HCT116 (cell line): Measurements from ENCODE around the gene GLOD5. TPM values are rescaled to one million over a fixed set of nuclear protein-coding genes. Genes with fewer than 3 reads are reported as not detected.

ENCODE experiments used
- ATAC-seq: fragments of 200-7000 bp; cut with Tn5 transposase; 2 replicates; pipeline ENCODE4 v1.9.1; 2020; ENCODE audit warnings: mild to moderate bottlenecking, moderate library complexity
- BruUV-seq: library from RNA; stranded (reverse); fragments of 400-500 nt; replicated peaks from 2 replicates; lab custom pipeline; 2021; lab: Mats Ljungman, UMichigan
- CTCF ChIA-PET: fragments of 300-600 bp; sonication (Branson Sonifier 250); formaldehyde crosslinking; loops from one replicate; lab custom pipeline; 2021; ENCODE audit warnings: antibody characterized with exemption; lab: Charles Lee
- POLR2A ChIA-PET: fragments of 300-600, 350-600 bp; sonication (Branson Sonifier 250); formaldehyde crosslinking; loops from one replicate; lab custom pipeline; 2021; ENCODE audit warnings: antibody characterized with exemption; lab: Charles Lee
- RAD21 ChIA-PET, 2 experiments: fragments of 300-600 bp; sonication (Branson Sonifier 250); formaldehyde crosslinking; loops; one replicate each; lab custom pipeline; 2023; ENCODE audit warnings: low total read pairs in 2 of 2; ENCODE audit not compliant: uncharacterized antibody in 2 of 2, unreplicated experiment in 2 of 2, low non-redundant PET in 1 of 2; lab: Charles Lee
- DNase-seq: peaks from one replicate; pipeline ENCODE4 v3.0.0-alpha.2; 2010; ENCODE audit warnings: low read depth, low spot score
- H2AFZ ChIP-seq: fragments of 200-600 bp; shearing (Covaris generic), sonication (generic); 2 replicates; pipeline ENCODE4 v1.6.1; 2017; ENCODE audit warnings: low read depth, mixed run types, mixed read lengths, antibody characterized with exemption, low read length; ENCODE audit not compliant: poor library complexity, severe bottlenecking
- H3K27ac ChIP-seq: 2 replicates; pipeline ENCODE4 v1.5.1; 2012; ENCODE audit warnings: low read depth, low read length
- H3K27me3 ChIP-seq: fragments of 200-600 bp; sonication (generic); 2 replicates; pipeline ENCODE4 v1.6.1; 2016; ENCODE audit warnings: mixed run types, low read length, mixed read lengths; ENCODE audit not compliant: insufficient read depth
- H3K36me3 ChIP-seq, 2 experiments: fragments of 200-500 bp in 1 of 2; fragments of 200-600 bp in 1 of 2; sonication (Bioruptor generic) in 1 of 2; sonication (generic) in 1 of 2; 2 replicates each; pipeline versions ENCODE4 v1.5.1 to v1.6.1; 2014 to 2016; ENCODE audit warnings: low read length in 2 of 2, inconsistent platforms in 1 of 2, mixed read lengths in 1 of 2, mixed run types in 1 of 2; ENCODE audit not compliant: insufficient read depth in 2 of 2, control insufficient read depth in 1 of 2
- H3K4me1 ChIP-seq, 2 experiments: fragments of 200-600 bp in 1 of 2; sonication (generic) in 1 of 2; 2 replicates each; pipeline versions ENCODE4 v1.5.1 to v1.6.1; 2012 to 2017; ENCODE audit warnings: low read length in 2 of 2, inconsistent platforms in 1 of 2, mild to moderate bottlenecking in 1 of 2, mixed read lengths in 1 of 2, mixed run types in 1 of 2, moderate library complexity in 1 of 2; ENCODE audit not compliant: insufficient read depth in 2 of 2, control insufficient read depth in 1 of 2
- H3K4me2 ChIP-seq: fragments of 200-600 bp; sonication (generic); 2 replicates; pipeline ENCODE4 v1.6.1; 2017; ENCODE audit warnings: mixed run types, low read length, mixed read lengths
- H3K4me3 ChIP-seq, 2 experiments: fragments of 200-600 bp in 1 of 2; sonication (generic) in 1 of 2; replicated peaks in 1 of 2; 2 replicates each; pipeline ENCODE4 v1.5.1; 2011 to 2016; ENCODE audit warnings: low read length in 2 of 2, control low read depth in 1 of 2, low read depth in 1 of 2, mild to moderate bottlenecking in 1 of 2, mixed read lengths in 1 of 2, mixed run types in 1 of 2
- H3K79me2 ChIP-seq: fragments of 200-600 bp; sonication (generic); 2 replicates; pipeline ENCODE4 v1.6.1; 2017; ENCODE audit warnings: mild to moderate bottlenecking, mixed run types, low read length, moderate library complexity, mixed read lengths; ENCODE audit not compliant: insufficient read depth
- H3K9ac ChIP-seq: fragments of 200-600 bp; sonication (generic); 2 replicates; pipeline ENCODE4 v1.6.1; 2016; ENCODE audit warnings: low read length, mixed read lengths
- H3K9me2 ChIP-seq: fragments of 200-600 bp; sonication (generic), shearing (Covaris generic); 2 replicates; pipeline ENCODE4 v1.6.1; 2017; ENCODE audit warnings: mixed run types, mild to moderate bottlenecking, moderate library complexity; ENCODE audit not compliant: insufficient read depth
- H3K9me3 ChIP-seq, 2 experiments: fragments of 200-500 bp in 1 of 2; fragments of 200-600 bp in 1 of 2; sonication (Bioruptor generic) in 1 of 2; sonication (generic) in 1 of 2; 2 replicates each; pipeline ENCODE4 v1.6.1; 2014 to 2017; ENCODE audit warnings: low read length in 2 of 2, mixed read lengths in 2 of 2, inconsistent platforms in 1 of 2, low read depth in 1 of 2, mild to moderate bottlenecking in 1 of 2, mixed run types in 1 of 2, moderate library complexity in 1 of 2; ENCODE audit not compliant: control insufficient read depth in 1 of 2, insufficient read depth in 1 of 2
- H4K20me1 ChIP-seq: fragments of 200-600 bp; sonication (generic), shearing (Covaris generic); 2 replicates; pipeline ENCODE4 v1.6.1; 2017; ENCODE audit warnings: mixed run types, mild to moderate bottlenecking, moderate library complexity; ENCODE audit not compliant: insufficient read depth
- CTCF ChIP-seq, 3 experiments: fragments of 200-600 bp in 1 of 3; sonication (generic) in 1 of 3; IDR thresholded peaks in 2 of 3; conservative IDR thresholded peaks in 1 of 3; 2 replicates each; pipeline ENCODE4 v1.5.1; 2012 to 2017; ENCODE audit warnings: low read depth in 2 of 3, low read length in 2 of 3, antibody characterized with exemption in 1 of 3, borderline replicate concordance in 1 of 3, control low read depth in 1 of 3, mild to moderate bottlenecking in 1 of 3, mixed read lengths in 1 of 3, mixed run types in 1 of 3, moderate library complexity in 1 of 3; ENCODE audit not compliant: insufficient read depth in 1 of 3
- EGR1 ChIP-seq: IDR thresholded peaks from 2 replicates; pipeline ENCODE4 v1.6.1; 2012; ENCODE audit warnings: low read depth
- FOSL1 ChIP-seq: IDR thresholded peaks from 2 replicates; pipeline ENCODE4 v1.6.1; 2012; ENCODE audit warnings: low read depth
- POLR2AphosphoS5 ChIP-seq: IDR thresholded peaks from 2 replicates; pipeline ENCODE4 v1.6.1; 2011; ENCODE audit warnings: mild to moderate bottlenecking, low read depth, low read length, moderate library complexity
- RAD21 ChIP-seq: IDR thresholded peaks from 2 replicates; pipeline ENCODE4 v1.6.1; 2012; ENCODE audit warnings: low read depth, mild to moderate bottlenecking
- SIN3A ChIP-seq: IDR thresholded peaks from 2 replicates; pipeline ENCODE4 v1.6.1; 2012; ENCODE audit warnings: low read depth
- SP1 ChIP-seq: IDR thresholded peaks from 2 replicates; pipeline ENCODE4 v1.6.1; 2012; ENCODE audit warnings: low read depth
- YY1 ChIP-seq: IDR thresholded peaks from 2 replicates; pipeline ENCODE4 v1.6.1; 2011; ENCODE audit warnings: low read length, low read depth, moderate library complexity, mild to moderate bottlenecking; ENCODE audit not compliant: insufficient replicate concordance; ENCODE audit errors: extremely low read depth
- ZBTB33 ChIP-seq: IDR thresholded peaks from 2 replicates; pipeline ENCODE4 v1.6.1; 2011; ENCODE audit warnings: mild to moderate bottlenecking, low read length, moderate library complexity; ENCODE audit not compliant: insufficient replicate concordance; ENCODE audit errors: extremely low read depth
- ZNF274 ChIP-seq: fragments of 200-500 bp; sonication (Bioruptor generic); IDR thresholded peaks from 2 replicates; pipeline ENCODE4 v1.6.1; 2014; ENCODE audit warnings: mild to moderate bottlenecking, low read depth, low read length, inconsistent platforms
- intact Hi-C: fragments of 100-400 bp; cut with micrococcal nuclease; formaldehyde crosslinking; loops from 2 replicates; pipeline ENCODE4 v1.10.0; 2022
- total RNA-seq: library from RNA; stranded (reverse); gene quantifications from one replicate; pipeline ENCODE4 v1.2.1, GENCODE V29; 2021; ENCODE audit not compliant: unreplicated experiment

The GLOD5 gene
- total RNA-seq, 1 experiment from 2014 or later: not detected

DNA sequence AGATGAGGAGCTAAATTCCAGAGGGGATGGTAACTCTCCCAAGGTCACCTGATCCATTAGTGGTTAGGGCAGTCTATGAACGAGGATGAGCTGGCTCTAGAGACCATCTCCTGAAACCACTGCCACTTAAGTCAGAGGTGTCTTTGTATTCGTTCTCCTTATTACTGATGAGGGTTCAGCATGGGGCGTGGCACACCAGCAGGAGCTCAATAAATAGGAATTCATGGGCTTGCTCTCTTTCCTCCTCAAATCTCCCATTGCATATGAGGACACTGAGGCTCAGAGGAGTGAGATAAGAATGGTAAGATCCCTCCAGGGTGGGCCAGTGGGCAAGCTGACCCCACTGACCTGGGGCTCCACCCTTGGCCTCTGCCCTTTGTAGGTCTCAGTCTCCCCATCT lies 23.2 kb downstream of the GLOD5 start:
- Histone ChIP-seq H3K4me1 (no peaks in the 10 kb centered on the region), H3K27ac (no peak overlapping the region), H3K27me3 (no peaks in the 10 kb centered on the region), H2AFZ (no peak overlapping the region), H3K9me3 (no peaks in the 10 kb centered on the region), H3K4me2 (no peak overlapping the region), H3K4me3 (no peak overlapping the region), H3K36me3 (no peaks in the 10 kb centered on the region), H4K20me1 (no peaks in the 10 kb centered on the region), H3K9ac (no peak overlapping the region), H3K79me2 (no peaks in the 10 kb centered on the region), H3K9me2 (no peaks in the 10 kb centered on the region)
- ATAC-seq (no peak), DNase-seq (no peak)
- ChIA-PET RAD21 (no interaction called here), CTCF (no interaction called here), POLR2A (no interaction called here)
- BruUV-seq: no TSS peak
- TF ChIP-seq EGR1: no peak
- intact Hi-C loops: no loop called here

- RAD21 ChIA-PET: no interaction called here
- H3K9me3 ChIP-seq: no peaks in the 10 kb centered on the region
- DNase-seq (no peak), ATAC-seq (no peak)
- H4K20me1 ChIP-seq: no peaks in the 10 kb centered on the region
- POLR2A ChIA-PET: no interaction called here
- BruUV-seq: no TSS peak
- no peak overlapping the region for H3K4me2 ChIP-seq
- no peaks in the 10 kb centered on the region for H3K9me2 ChIP-seq
- H3K9ac ChIP-seq: no peak overlapping the region
- TF ChIP-seq SP1: no peak
- no peak for TF ChIP-seq ZNF274
- TF ChIP-seq ZBTB33: no peak
- TF ChIP-seq YY1: no peak
- TF ChIP-seq POLR2AphosphoS5: no peak
- no peak for TF ChIP-seq SIN3A
- no peak for TF ChIP-seq CTCF (IDR thresholded peaks at IDR 0.05 in 2 of 3, conservative IDR thresholded peaks at IDR 0.05 in 1 of 3; ENCODE audit: borderline replicate concordance in 1 of 3, insufficient read depth in 1 of 3, low read depth in 2 of 3, low read length in 2 of 3)
- no peak for TF ChIP-seq EGR1
- TF ChIP-seq FOSL1: no peak
- TF ChIP-seq RAD21: no peak
- H3K27ac ChIP-seq: no peak overlapping the region
- no peaks in the 10 kb centered on the region for H3K4me1 ChIP-seq
- no peaks in the 10 kb centered on the region for H3K27me3 ChIP-seq
- intact Hi-C loops: no loop called here
- no peak overlapping the region for H3K4me3 ChIP-seq
- CTCF ChIA-PET: no interaction called here
- H3K36me3 ChIP-seq: no peaks in the 10 kb centered on the region
- H2AFZ ChIP-seq: no peak overlapping the region
- H3K79me2 ChIP-seq: no peaks in the 10 kb centered on the region
Observed at GRCh38 chrX:48785186-48785539, 23.6 kb downstream of the GLOD5 start.
